Limb (tissue), 2 donors: ENCODE results near the gene OR7C1.
A peak's percentile ranks its signal among the peaks of the same experiment; 100 is the strongest.
"Not testable (repeated sequence)": the region's sequence is repeated elsewhere in the genome, so short reads cannot be mapped to it uniquely, and the experiment has no call there.

Experiments used
- DNase-seq, 2 donors: peaks; one replicate each; pipeline ENCODE4 v3.0.0-alpha.2; 2016; ENCODE audit errors: extremely low spot score in 2 of 2

The OR7C1 gene

GRCh38 chr19:14835011-14835410 is at the start of gene OR7C1, which contains the start of gene OR7A5:
OR7C1 (minus strand) TSS chr19:14835185; CDS start chr19:14800136, 35,049 bp downstream.
OR7A5 (minus strand) TSS chr19:14835185; CDS start chr19:14828241, 6,944 bp downstream.
- DNase-seq = peak; percentile 31 to 32

- peak in 1 of 2 donors; percentile 27 for DNase-seq
Observed at GRCh38 chr19:14871619-14872230, 36.7 kb upstream of the OR7C1 start.

- no peak for DNase-seq
Observed at GRCh38 chr19:14868497-14868896, 33.5 kb upstream of the OR7C1 start.

GRCh38 chr19:14848822-14849221 is 13.8 kb upstream of the OR7C1 start, which contains the start of gene OR7A10:
OR7A10 (minus strand) TSS chr19:14848922; CDS start chr19:14841877, 7,045 bp downstream.
- no peak for DNase-seq

- no peak for DNase-seq
Observed at GRCh38 chr19:14843578-14843977, 8.6 kb upstream of the OR7C1 start.

- DNase-seq = no peak
Observed at GRCh38 chr19:14843169-14843568, 8.2 kb upstream of the OR7C1 start.

GRCh38 chr19:14840206-14840605 is 5.2 kb upstream of the OR7C1 start:
- no peak for DNase-seq

GRCh38 chr19:14837391-14837790 is 2.4 kb upstream of the OR7C1 start:
- no peak for DNase-seq

GRCh38 chr19:14830702-14831101 is 4.3 kb downstream of the OR7C1 start:
- DNase-seq = no peak

- no peak for DNase-seq
Observed at GRCh38 chr19:14826006-14826405, 9.0 kb downstream of the OR7C1 start.

- peak in 1 of 2 donors; percentile 55 for DNase-seq
Observed at GRCh38 chr19:14821937-14822336, 13.0 kb downstream of the OR7C1 start.

GRCh38 chr19:14818588-14818987 is 16.4 kb downstream of the OR7C1 start:
- DNase-seq = no peak

GRCh38 chr19:14817052-14817451 is 17.9 kb downstream of the OR7C1 start:
- no peak for DNase-seq

- DNase-seq = no peak
Observed at GRCh38 chr19:14814982-14815652, 19.9 kb downstream of the OR7C1 start.

- no peak for DNase-seq
Observed at GRCh38 chr19:14809272-14810057, 25.5 kb downstream of the OR7C1 start.

- no peak for DNase-seq
Observed at GRCh38 chr19:14804765-14805164, 30.2 kb downstream of the OR7C1 start.

- no peak for DNase-seq
Observed at GRCh38 chr19:14798760-14799159, 36.2 kb downstream of the OR7C1 start.

GRCh38 chr19:14796021-14796420 is 39.0 kb downstream of the OR7C1 start:
- DNase-seq = no peak

- DNase-seq = no peak
Observed at GRCh38 chr19:14795078-14795721, 39.8 kb downstream of the OR7C1 start.

GRCh38 chr19:14792250-14792649 is 42.7 kb downstream of the OR7C1 start:
- not testable (repeated sequence) for DNase-seq

- peak; percentile 36 to 76 for DNase-seq
Observed at GRCh38 chr19:14786421-14786851, 48.5 kb downstream of the OR7C1 start.
